HepG2 (cell line): ENCODE data around the gene NPTXR. TPM values are rescaled to one million over a fixed set of nuclear protein-coding genes. Genes with fewer than 3 reads are reported as not detected.
A peak's percentile ranks its signal among the peaks of the same experiment; 100 is the strongest.

Source experiments
- GPBP1L1 ChIP-seq: sonication (generic); formaldehyde crosslinking; IDR thresholded peaks from 2 replicates; pipeline ENCODE4 v1.5.0; 2020; ENCODE audit warnings: mild to moderate bottlenecking, missing genetic modification reagents
- MAZ ChIP-seq, 2 experiments: sonication (generic) in 1 of 2; formaldehyde crosslinking in 1 of 2; IDR thresholded peaks; 2 replicates each; pipeline versions ENCODE4 v1.5.0 to v1.6.1; 2012 to 2020; ENCODE audit warnings: low read depth in 2 of 2, mild to moderate bottlenecking in 2 of 2, borderline replicate concordance in 1 of 2, improper control_type of control experiment in 1 of 2, low read length in 1 of 2, missing genetic modification reagents in 1 of 2, moderate library complexity in 1 of 2
- POLR2G ChIP-seq: fragments of 200-400 bp; formaldehyde crosslinking; IDR thresholded peaks from 2 replicates; pipeline ENCODE4 v1.6.1; 2018; ENCODE audit warnings: mild to moderate bottlenecking, low read depth, low read length, moderate library complexity
- SRSF4 ChIP-seq: fragments of 200-400 bp; formaldehyde crosslinking; IDR thresholded peaks from one replicate; pipeline ENCODE4 v1.6.1; 2018; ENCODE audit warnings: mild to moderate bottlenecking, low read depth, low read length, moderate library complexity; ENCODE audit not compliant: poor library complexity, severe bottlenecking
- ZBTB40 ChIP-seq, 2 experiments: fragments of 450-650 bp in 1 of 2; sonication (generic) in 1 of 2; formaldehyde crosslinking in 1 of 2; IDR thresholded peaks; 2 replicates each; pipeline versions ENCODE4 v1.6.1 to v1.8.0; 2016 to 2022; ENCODE audit warnings: antibody characterized with exemption in 1 of 2, mild to moderate bottlenecking in 1 of 2, missing genetic modification reagents in 1 of 2
- ZNF251 ChIP-seq: sonication (generic); formaldehyde crosslinking; IDR thresholded peaks from 2 replicates; pipeline ENCODE4 v1.9.0; 2021; ENCODE audit warnings: mild to moderate bottlenecking, missing genetic modification reagents
- ZNF318 ChIP-seq: sonication (generic); formaldehyde crosslinking; IDR thresholded peaks from 2 replicates; pipeline ENCODE4 v1.4.0; 2020; ENCODE audit warnings: mild to moderate bottlenecking, missing genetic modification reagents
- ZNF660 ChIP-seq: sonication (generic); formaldehyde crosslinking; IDR thresholded peaks from 2 replicates; pipeline ENCODE4 v1.5.1; 2020; ENCODE audit warnings: mild to moderate bottlenecking, low read depth, missing genetic modification reagents, borderline replicate concordance
- polyA plus RNA-seq, 8 experiments: library from polyadenylated mRNA; depleted of rRNA in 3 of 8; stranded (reverse) in 7 of 8; unstranded in 1 of 8; fragments of >200 nt; fragmentation: Illumina TruSeq in 4 of 8; extraction: Trizol in 4 of 8; gene quantifications; 2 replicates each; pipeline versions ENCODE4 v1.2.1 to v1.2.3, GENCODE V29; 2011 to 2016; ENCODE audit warnings: low read depth in 4 of 8, missing spikeins in 1 of 8, mixed read lengths in 1 of 8; ENCODE audit not compliant: insufficient read depth in 1 of 8
- total RNA-seq, 5 experiments: library from RNA; depleted of rRNA; stranded (reverse); fragments of >200 nt; fragmentation: Illumina TruSeq; extraction: Trizol; gene quantifications; 2 replicates each; pipeline ENCODE4 v1.2.3, GENCODE V29; 2016; ENCODE audit warnings: low read depth in 1 of 5

NPTXR gene
- total and polyA plus RNA-seq, 2 of the 13 experiments (the other 11 are each of a cell fraction or from before 2014, with no cell fraction given): 2.6 to 4.8 TPM

GRCh38 chr22:38872172-38872830 lies 28.5 kb upstream of the NPTXR start, which contains the start of gene CBX6 (continued):
- TF ChIP-seq ZNF318 (CRISPR knock-in tag) (no peak), ZNF251 (CRISPR knock-in tag) (no peak), ZNF660 (no peak), ZBTB40 (IDR thresholded peaks at IDR 0.05) (no peak), ZBTB40 (CRISPR knock-in tag; IDR thresholded peaks at IDR 0.05) (no peak), SRSF4 (no peak), POLR2G (no peak), MAZ (IDR thresholded peaks at IDR 0.05; ENCODE audit: borderline replicate concordance, low read depth, low read length) (peak; percentile 78), MAZ (CRISPR knock-in tag; IDR thresholded peaks at IDR 0.05; ENCODE audit: low read depth) (peak; percentile 95), GPBP1L1 (no peak)
